Stimulated activated naive CD8-positive, alpha-beta T cell treated with anti-CD3 and anti-CD28 coated beads, Interleukin-15, amount 100 ng/mL, for 72 hours (primary cell): ENCODE results near the gene RAB26.

ENCODE experiments used
- ATAC-seq: fragments of 150-1000 bp; cut with Tn5 transposase; 2 replicates; pipeline ENCODE4 v1.10.0; 2021; ENCODE audit warnings: mild to moderate bottlenecking, moderate library complexity
- DNase-seq, 2 donors: peaks; one replicate each; pipeline ENCODE4 v3.0.0; 2021 to 2022
- H3K27ac Mint-ChIP-seq, 2 donors: one replicate each; pipeline ENCODE4 v1.8.0; 2022; ENCODE audit warnings: mild to moderate bottlenecking in 2 of 2, mixed read lengths in 2 of 2, moderate library complexity in 2 of 2
- H3K27me3 Mint-ChIP-seq: one replicate; pipeline ENCODE4 v1.8.0; 2022; ENCODE audit warnings: mixed read lengths
- H3K4me1 Mint-ChIP-seq: one replicate; pipeline ENCODE4 v1.8.0; 2022; ENCODE audit warnings: mild to moderate bottlenecking, mixed read lengths
- H3K4me3 Mint-ChIP-seq, 2 donors: one replicate each; pipeline ENCODE4 v1.8.0; 2022; ENCODE audit warnings: mild to moderate bottlenecking in 2 of 2, mixed read lengths in 2 of 2, moderate library complexity in 1 of 2
- H3K9me3 Mint-ChIP-seq, 2 donors: one replicate each; pipeline ENCODE4 v1.8.0; 2022; ENCODE audit warnings: mixed read lengths in 2 of 2

RAB26 gene

DNA sequence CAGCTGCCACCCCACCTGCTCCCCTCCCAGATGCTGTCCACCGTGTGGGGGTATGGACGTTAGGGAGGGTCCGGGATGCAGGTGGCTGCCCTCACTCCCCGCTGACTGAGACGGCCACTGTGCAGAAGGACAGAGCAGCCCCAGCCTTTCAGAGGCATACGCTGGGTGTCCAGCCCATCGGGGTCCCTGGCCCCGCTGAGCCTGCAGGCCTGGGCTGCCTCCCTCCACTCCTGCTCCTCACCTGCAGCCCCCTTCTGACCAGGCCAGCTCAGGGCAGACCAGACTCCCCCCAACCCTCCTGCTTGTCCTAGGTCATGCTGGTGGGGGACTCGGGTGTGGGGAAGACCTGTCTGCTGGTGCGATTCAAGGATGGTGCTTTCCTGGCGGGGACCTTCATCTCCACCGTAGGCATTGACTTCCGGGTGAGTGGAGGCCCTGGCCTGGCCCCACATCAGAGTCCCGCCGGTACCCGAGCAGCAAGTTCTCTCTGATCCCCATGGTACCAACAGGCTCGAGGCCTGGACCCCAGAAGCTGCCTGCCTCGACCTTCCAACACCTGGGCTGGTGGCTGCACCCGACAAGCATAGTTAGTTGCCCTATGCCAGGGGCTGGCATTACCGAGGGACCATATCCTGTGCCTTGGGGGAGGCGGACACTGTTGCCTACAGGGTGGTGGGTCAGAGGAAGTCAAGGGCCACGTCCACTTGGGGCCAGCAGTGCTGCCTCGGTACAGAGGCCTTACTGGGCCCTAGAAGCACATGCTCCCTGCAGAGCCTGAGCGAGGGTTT, 1.4 kb downstream of the RAB26 start:
- DNase-seq (no peak), ATAC-seq (no peak)
- Mint-ChIP-seq H3K27me3 (peaks cover 6% of the 10 kb centered on the region), H3K4me1 (peaks cover 52% of the 10 kb centered on the region), H3K27ac (no peak overlapping the region), H3K4me3 (peak overlapping the region; percentile 53 to 77), H3K9me3 (no peaks in the 10 kb centered on the region)

DNA sequence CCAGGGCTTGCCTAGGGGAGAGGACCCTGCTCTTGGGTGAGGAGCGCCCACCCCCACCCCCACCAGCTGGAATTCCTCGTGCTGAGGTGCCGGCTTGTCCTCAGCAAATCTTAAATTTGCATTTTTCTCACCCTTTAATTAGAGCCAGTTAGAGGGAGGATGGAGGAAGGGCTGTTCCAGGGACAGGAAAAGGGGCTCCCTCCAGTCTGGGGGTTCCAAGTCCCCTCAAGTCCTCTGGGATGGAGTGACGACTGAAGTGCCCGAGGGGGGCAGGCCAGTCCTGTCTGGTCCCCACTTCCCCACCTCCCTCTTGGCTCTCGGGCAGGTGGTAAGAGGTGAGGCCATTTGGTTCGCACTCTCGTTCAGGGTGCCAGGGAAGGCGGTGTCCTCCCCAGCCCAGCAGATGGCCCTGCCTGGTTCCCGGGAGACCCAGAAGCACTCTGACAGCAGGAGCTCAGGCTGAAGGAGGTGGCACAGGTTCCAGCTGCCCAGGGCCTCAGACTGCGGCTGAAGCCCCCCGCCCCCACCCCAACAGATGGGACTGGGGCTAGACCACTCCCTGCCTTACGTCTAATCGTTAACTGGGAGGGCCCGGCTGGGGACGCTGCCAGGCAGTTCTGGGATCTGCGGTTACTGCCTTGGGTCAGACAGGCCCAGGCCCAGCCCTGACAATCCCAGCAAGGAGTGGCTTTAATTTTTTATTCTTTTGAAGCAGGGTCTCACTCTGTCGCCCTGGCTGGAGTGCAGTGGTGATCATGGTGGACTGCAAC, 2.2 kb downstream of the RAB26 start:
- Mint-ChIP-seq H3K9me3 (no peaks in the 10 kb centered on the region), H3K27ac (no peak overlapping the region), H3K4me1 (peaks cover 52% of the 10 kb centered on the region), H3K27me3 (peaks cover 6% of the 10 kb centered on the region), H3K4me3 (peak overlapping the region in 1 of 2 donors; percentile 77)
- DNase-seq (no peak), ATAC-seq (no peak)

DNA sequence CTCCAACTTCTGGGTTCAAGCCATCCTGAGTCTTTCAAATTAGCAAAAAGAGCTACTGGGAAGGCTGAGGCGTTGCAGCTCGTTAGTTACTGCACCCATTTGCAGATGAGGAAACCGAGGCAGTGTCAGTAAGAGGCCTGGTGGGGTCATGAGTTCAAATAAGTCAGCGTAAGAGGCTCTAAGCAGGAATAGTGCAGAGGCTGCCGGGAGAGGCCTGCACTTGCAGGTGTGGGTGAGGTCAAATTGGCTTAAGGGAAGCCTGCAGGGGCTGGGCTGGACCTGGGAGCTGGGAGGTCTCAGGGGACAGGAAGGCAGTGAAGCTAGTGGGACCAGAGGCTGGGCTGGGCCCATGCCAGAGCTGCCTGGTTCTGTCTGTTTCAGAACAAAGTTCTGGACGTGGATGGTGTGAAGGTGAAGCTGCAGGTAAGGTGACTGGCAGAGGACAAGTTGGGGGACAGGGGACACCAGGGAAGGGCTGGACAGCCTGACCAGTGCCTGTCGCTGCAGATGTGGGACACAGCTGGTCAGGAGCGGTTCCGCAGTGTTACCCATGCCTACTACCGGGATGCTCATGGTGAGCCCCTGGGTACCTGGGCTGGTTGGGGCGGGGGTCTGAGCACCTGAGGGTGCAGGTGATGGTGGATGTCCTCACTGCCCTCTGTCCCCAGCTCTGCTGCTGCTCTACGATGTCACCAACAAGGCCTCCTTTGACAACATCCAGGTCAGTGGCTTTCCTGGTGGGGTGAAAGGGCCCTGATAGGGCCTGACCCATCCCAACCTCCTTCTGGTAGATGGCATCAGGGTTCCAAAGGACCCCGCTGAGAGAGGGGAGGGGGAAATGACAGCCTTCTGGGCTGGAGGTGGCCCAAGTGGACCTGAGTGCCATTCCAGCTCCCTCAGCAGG, 3.0 kb downstream of the RAB26 start:
- peaks cover 6% of the 10 kb centered on the region for H3K27me3 Mint-ChIP-seq
- ATAC-seq (no peak), DNase-seq (no peak)
- H3K4me1 Mint-ChIP-seq, result peaks cover 56% of the 10 kb centered on the region
- H3K9me3 Mint-ChIP-seq, result no peaks in the 10 kb centered on the region
- peak overlapping the region; percentile 86 to 95 for H3K4me3 Mint-ChIP-seq
- H3K27ac Mint-ChIP-seq, result no peak overlapping the region

DNA sequence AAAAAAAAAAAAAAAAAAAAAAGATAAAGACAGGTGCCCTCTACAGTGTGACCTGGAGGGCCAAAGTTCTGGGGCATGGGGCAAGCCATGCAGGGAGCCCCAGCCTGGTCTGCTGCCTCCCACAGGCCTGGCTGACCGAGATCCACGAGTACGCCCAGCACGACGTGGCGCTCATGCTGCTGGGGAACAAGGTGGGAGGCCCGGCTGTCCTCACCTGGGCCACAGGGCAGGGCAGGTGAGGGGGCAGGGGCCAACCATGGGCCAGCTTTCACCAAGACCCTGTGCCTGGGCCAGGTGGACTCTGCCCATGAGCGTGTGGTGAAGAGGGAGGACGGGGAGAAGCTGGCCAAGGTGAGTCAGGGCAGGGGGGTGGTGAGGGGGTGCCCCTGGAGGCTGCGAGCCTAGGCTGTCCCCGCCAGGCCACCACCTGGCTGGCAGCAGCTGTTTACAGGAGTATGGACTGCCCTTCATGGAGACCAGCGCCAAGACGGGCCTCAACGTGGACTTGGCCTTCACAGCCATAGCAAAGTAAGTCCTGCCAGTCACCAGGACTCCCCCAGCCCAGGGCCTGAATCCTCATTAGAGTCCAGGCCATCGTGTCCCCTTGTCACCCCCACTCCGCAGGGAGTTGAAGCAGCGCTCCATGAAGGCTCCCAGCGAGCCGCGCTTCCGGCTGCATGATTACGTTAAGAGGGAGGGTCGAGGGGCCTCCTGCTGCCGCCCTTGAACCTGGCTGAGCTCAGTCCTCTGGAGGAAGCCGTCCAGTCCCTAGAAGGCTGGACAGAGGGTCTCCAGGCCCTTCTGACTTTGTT, 4.5 kb downstream of the RAB26 start:
- H3K4me1 Mint-ChIP-seq, result peaks cover 66% of the 10 kb centered on the region
- peak overlapping the region; percentile 86 to 95 for H3K4me3 Mint-ChIP-seq
- no peaks in the 10 kb centered on the region for H3K27me3 Mint-ChIP-seq
- ATAC-seq (no peak), DNase-seq (no peak)
- H3K27ac Mint-ChIP-seq, result peak overlapping the region; percentile 67 to 95
- H3K9me3 Mint-ChIP-seq, result no peaks in the 10 kb centered on the region

DNA sequence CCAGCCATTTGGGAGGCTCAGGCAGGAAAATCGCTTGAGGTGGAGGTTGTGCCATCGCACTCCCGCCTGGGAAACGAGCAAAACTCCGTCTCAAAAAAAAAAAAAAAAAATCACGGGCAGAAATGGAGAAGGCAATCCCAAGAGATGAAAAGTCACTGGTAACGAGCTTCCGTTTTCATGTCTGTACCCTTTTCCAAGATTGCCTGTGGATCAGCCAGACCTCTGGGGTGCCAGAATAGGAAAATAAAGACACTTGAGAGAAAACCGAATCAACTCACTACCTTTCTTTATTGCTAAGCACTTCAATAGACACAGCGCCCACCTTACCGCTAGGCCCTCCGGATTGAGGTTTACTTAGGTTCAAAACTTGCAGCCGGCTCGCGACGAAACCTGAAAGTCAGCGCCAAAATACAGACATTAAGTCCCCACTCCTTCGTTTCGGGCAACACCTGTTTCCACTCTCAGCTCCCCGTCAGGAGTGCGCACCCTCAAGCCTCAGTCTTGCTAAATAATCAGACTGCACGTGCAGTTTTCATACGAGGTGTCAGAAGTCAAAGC, 6.2 kb downstream of the RAB26 start:
- no peak for DNase-seq
- peak overlapping the region; percentile 86 to 95 for H3K4me3 Mint-ChIP-seq
- H3K9me3 Mint-ChIP-seq, result no peaks in the 10 kb centered on the region
- H3K4me1 Mint-ChIP-seq, result peaks cover 73% of the 10 kb centered on the region
- H3K27ac Mint-ChIP-seq, result peak overlapping the region; percentile 67 to 93
- no peak for ATAC-seq
- no peaks in the 10 kb centered on the region for H3K27me3 Mint-ChIP-seq

DNA sequence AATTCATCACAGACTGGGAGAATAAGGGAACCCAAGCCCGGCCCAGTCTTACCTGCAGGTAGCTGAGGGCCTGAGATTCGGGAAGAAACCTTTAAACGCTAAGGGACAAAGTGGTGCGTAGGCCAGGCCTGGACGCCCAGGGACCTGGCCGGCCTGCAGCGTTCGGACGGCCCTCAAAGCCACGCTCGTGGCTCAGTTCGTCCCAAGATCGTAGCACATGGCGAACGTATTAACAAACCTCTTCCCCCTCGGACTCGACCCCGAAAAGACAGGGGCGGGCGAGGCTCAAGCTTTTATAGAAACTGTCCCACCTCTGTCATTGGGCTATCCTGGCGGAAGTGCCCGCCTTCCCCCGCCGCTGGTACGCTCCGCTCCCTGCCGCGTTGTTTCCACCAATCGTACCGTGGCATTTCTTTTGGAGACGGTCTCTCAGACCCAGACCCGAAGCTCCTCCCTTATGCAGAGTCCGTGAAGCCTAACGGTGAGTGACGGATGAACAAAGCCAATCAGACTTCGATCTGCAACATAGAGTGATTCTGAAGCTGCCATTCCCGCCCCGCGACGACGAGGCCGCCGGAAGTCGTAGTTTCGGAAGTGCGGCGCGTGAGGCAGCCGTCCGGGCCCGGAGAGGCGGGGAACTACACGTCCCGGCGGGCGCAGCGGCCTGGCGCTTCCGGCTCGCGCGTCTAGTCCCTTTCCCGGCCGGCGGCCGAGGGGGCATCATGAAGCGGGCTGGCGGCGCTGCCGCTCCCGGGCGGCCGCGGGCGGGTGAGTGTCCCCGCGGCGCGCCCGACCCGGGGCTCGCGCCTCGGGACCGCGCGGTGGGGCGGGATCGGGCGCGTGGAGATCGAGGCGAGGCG, 6.9 kb downstream of the RAB26 start, which contains the start of gene TRAF7:
Gene TRAF7 (plus strand): TSS at position 692 of the 860 bp plus-strand sequence. CDS start 8,139 bp downstream, outside the sequence.
- Mint-ChIP-seq H3K27ac (peak within 1 kb of the TSS; percentile 93 to 97), H3K4me3 (peak within 1 kb of the TSS; percentile 86 to 97), H3K27me3 (no peaks in the 10 kb centered on the region), H3K9me3 (no peaks in the 10 kb centered on the region), H3K4me1 (peaks cover 66% of the 10 kb centered on the region)
- DNase-seq (peak; percentile 98 to 99), ATAC-seq (peak; percentile 95)

DNA sequence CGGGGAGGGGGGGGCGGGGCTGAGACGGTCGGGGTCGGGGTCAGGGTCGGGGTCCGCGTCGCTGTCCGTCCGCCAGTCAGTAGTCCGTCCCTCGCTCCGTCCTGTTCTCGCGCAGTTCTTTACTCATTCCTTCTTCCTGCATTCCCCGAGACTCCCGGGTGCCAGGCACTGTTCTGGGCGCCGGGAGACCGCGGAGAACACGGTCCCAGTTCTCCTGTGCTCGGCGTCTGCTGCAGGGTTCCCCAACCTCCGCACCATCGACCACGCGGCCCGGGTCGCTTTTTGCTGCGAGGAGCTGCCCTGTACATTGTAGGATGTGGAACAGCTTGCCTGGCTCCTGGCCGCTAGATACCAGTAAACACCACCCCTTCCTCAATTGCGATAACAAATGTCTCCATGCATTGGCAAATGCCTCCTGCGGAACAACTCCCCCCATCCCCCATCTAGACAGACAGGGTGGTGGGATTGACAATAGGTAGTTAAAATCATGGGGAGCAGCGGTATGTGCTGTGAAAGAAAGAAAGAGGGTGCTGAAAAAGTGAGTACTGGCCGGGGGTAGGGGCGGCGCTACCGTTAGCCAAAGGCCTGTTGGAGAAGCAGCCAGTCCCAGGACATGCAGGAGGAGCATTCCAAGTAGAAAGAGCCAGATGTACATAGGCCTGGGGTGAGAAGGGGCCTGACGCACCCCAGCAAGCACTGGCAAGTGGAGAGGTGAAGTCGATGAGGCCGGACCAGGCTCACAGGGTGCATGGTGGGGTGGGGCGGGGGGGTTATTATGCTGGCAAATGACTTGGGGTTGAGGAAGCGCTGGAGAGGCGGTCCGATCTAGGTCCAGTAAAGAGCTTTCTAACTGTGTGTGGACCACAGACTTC, 7.8 kb downstream of the RAB26 start:
- Mint-ChIP-seq H3K4me3 (peak overlapping the region; percentile 85 to 97), H3K27me3 (no peaks in the 10 kb centered on the region), H3K27ac (peak overlapping the region; percentile 83 to 97), H3K9me3 (no peaks in the 10 kb centered on the region), H3K4me1 (peaks cover 57% of the 10 kb centered on the region)
- ATAC-seq (no peak), DNase-seq (no peak)

DNA sequence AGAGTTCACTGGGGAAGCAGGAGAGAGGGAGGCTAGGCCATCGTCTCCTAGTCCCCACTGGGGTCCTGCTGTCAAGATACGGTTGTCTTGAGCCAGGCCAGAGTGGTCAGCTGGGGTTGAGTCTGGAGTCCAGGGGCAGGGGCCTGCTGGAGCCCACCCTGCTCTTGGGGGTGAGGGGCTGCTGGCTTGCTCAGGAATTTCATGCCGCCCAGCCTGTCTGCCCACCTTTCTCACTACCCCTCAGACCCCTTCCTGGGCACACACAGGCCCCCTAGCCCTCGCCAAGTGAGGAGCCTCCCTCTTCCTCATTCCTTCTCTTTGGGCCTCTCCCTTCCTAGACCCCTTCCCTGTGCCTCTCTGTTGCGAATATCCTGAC, 8.4 kb downstream of the RAB26 start:
- ATAC-seq (no peak), DNase-seq (no peak)
- Mint-ChIP-seq H3K27me3 (no peaks in the 10 kb centered on the region), H3K9me3 (no peaks in the 10 kb centered on the region), H3K27ac (peak overlapping the region in 1 of 2 donors; percentile 97), H3K4me3 (peak overlapping the region; percentile 85 to 97), H3K4me1 (peaks cover 55% of the 10 kb centered on the region)

DNA sequence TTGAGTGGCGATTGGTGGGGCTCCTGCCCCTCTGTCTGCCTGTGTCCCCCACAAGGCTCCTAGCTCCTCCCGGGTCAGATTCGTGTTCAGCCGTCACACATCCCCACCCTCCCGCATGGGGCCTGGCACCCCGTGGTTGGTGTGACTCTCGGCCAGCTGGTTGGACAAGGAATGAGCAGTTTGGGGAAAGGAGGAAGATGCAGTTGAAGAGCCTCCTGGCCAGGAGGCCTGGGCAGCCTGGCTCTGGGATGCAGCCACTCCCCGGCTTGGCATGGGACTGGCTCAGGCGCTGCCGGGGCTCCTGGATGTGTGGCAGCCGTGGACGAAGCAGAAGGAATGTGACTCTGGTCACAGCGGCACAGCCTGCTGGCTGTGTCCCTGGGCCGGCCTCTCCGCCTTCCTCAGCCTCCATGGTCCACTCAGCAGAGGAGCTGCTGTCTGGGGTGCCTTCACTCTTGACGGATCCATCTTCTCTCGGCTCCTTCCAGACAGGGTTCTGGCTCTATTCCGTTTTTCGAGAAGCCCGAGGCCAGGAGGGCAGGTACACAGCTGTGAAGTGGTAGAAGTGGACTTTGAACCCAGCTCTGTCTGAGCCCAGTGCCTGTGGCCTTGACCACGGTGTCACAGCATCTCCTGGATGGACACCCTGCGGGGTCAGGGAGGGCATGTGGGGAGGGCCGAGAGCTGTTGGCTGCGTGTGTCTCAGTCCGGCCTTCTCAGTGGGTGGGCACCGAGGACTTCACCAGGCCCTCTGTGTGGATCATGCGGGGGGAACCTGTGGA, 9.2 kb downstream of the RAB26 start:
- Mint-ChIP-seq H3K4me1 (peaks cover 51% of the 10 kb centered on the region), H3K27ac (peak overlapping the region; percentile 57 to 76), H3K4me3 (peak overlapping the region; percentile 85 to 97), H3K27me3 (no peaks in the 10 kb centered on the region), H3K9me3 (no peaks in the 10 kb centered on the region)
- DNase-seq, result no peak
- ATAC-seq, result no peak

DNA sequence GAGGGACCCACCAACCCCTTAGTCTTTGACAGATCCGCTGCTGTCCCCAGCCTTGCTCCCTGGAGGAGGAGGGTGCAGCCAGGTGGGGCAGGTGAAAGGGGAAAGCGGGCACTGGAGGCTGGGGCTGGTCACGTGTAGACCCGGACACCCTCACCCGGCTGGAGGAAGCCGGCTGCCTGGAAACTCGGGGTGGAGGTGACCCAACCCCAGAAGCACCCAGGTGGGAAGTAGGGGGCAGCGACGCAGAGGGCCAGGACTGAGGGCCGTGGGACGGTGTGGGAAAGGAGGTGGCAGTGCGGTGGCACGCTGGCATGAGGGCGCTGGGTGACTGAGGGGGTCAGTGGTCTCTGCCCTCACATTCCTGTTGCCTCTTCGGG, 9.8 kb downstream of the RAB26 start:
- DNase-seq (no peak), ATAC-seq (no peak)
- no peak overlapping the region for H3K4me3 Mint-ChIP-seq
- no peaks in the 10 kb centered on the region for H3K27me3 Mint-ChIP-seq
- peak overlapping the region in 1 of 2 donors; percentile 46 for H3K27ac Mint-ChIP-seq
- H3K4me1 Mint-ChIP-seq, result peaks cover 49% of the 10 kb centered on the region
- H3K9me3 Mint-ChIP-seq, result no peaks in the 10 kb centered on the region

DNA sequence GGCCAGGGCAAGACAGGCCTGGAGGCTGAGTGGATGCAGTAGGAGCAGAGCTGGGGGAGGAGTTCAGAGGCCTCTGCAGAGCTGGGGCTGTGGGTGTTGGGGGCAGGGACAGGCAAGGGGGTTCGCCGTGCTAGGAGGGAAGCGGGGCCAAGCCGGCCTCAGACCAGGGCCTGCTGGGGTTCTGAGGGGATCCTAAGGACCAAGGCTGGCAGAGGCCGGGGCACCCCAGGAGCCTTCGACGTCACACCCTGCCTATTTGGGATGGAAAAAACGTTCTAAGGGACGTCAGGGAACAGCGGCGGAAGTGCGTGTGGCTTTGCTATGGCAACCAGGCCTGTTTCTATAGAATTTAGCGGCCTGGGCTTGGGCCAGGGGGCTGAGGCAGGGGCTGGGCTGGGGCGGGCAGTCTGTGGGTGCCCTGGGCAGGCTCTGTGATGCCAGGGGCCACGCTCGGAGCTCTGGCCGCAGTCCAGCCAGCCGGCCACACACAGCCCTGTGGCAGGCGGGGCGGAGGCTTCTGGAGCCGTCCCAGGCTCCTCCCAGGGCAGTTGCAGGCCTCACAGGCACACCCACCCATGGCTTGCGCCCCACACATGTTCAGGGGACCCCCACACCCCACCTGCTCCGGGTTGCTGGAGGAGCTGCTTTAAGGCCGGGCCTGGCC, 10.9 kb downstream of the RAB26 start:
- H3K9me3 Mint-ChIP-seq, result no peaks in the 10 kb centered on the region
- H3K27ac Mint-ChIP-seq, result peak overlapping the region; percentile 52 to 87
- H3K27me3 Mint-ChIP-seq, result no peaks in the 10 kb centered on the region
- H3K4me3 Mint-ChIP-seq, result no peak overlapping the region
- H3K4me1 Mint-ChIP-seq, result peaks cover 47% of the 10 kb centered on the region
- ATAC-seq (no peak), DNase-seq (no peak)
